Stimulated activated CD8-positive, alpha-beta memory T cell treated with anti-CD3 and anti-CD28 coated beads, Interleukin-4, amount 100 ng/mL, for 48 hours (primary cell): ENCODE results near the gene TGDS.
"Not testable (repeated sequence)": the region's sequence is repeated elsewhere in the genome, so short reads cannot be mapped to it uniquely, and the experiment has no call there.

Source experiments
- DNase-seq: peaks from one replicate; pipeline ENCODE4 v3.0.0-alpha.2; 2020

Gene TGDS

DNA sequence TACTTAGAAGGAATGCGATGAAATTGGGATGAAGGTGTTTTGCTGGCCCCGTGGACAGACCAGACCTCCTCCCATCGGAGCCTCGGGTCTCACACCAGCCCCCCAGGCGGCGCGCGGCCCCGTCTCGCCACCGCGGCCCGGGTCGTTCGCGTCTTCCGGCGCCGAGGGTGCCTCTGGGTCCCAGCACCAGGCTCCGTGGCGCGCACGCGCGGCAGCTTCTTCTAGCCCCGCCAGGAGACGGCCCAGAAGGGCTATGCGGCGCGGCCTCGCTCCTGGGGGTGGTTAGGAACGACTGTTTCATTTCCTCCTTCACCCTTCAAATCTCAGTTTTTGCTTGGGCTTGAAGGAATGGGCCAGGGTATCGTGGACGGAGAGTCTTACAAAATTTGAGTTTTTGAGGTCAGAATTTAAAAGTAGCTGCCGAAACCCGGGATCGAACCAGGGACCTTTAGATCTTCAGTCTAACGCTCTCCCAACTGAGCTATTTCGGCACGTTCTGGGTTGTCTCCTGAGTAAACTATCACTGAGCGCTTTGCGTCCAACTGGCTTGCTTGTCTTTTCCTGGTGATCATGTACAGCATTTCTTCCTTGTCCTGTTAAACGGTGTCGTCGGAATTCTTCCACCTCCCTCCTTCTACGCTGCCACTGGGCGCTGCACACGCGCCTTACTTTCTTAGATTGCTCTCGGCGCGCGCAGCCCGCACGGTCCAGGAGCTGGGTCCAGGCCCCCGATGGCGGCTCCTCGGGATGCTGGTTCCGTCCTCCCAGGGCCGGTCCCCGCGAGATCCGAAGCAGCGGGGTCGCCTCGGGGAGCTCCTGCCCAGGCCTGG is 46.5 kb downstream of the TGDS start:
- DNase-seq: peak; percentile 93

DNA sequence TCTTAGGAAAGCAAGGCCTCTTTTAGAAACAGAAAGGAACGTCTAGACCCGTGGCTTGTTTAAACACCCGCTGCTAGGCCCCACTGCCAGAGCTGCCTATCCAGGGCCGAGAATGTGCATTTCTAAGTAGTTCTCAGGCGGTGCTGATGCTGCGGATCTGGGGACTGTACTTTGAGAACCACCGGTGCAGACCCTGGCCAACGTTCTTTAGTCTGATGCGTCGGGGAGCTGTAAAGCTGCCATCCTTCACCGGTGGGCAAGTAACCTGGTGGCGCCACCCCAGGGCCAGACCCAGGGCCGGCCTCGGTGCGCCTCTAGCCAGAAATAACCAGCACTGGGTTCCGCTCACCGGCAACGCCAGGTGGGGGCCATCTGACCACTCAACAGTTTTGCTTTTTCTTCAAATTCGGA is 47.1 kb downstream of the TGDS start:
- DNase-seq: no peak

GRCh38 chr13:94548382-94548781 is 47.6 kb downstream of the TGDS start:
- no peak for DNase-seq

DNA sequence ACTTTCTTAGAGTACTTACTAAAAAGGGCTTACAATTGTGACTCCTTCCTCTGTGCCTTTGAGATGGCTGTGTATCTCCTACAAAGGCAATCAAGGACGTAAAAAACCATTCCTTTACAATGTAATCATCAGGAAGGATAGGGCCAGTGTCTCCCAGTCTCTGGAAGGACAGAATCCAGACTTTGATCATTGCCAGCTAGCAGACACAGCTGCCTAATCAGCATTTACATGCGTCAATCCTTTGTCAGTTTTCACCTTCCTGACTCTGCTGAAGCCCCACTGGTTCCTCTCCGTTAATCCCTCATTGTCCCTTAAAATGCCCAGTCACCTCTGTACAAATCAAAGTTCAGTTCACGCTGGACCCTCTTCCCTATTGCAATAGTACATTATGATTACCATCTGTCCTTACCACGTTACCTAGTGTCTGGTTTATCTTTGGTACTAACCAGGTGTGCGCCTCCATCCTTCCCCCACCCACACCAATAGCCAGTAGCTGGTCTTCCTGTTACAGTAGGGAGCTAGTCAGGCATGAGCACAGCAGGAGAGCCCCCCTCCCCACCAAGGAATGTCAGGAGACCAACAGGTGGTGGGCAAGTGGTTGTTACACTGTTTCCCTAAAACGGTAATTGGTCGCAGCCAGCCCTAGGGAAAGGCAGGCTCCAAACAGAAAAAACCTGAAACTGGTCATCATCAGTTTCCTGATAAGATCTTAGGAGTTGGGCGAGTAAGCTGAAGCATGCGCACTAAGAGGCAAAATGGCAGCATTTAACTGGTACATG is 49.7 kb downstream of the TGDS start:
- no peak for DNase-seq

GRCh38 chr13:94544922-94545321 is 51.0 kb downstream of the TGDS start:
- no peak for DNase-seq

- no peak for DNase-seq
Measured at GRCh38 chr13:94542917-94543316, 53.0 kb downstream of the TGDS start.

- DNase-seq: no peak
Measured at GRCh38 chr13:94537740-94538630, 58.0 kb downstream of the TGDS start.

DNA sequence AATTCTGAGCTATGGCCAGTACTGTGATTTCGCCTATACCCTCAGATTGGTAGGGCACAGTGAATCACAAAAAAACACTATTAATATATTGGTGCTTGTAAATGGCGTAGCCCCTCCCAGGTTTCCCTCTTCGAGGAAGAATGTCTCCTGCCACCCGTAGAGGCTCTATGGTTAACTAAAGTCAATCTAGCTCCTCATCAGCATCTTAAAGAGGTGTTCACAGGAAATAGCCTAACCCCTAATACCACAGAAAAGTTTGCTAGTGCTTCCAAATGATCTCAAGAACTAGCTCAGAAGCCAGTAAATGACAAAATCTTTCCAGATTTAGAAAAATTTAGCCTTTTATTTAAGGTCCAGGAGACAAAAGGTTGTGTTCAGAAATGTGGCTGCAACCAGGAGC is 60.2 kb downstream of the TGDS start:
- no peak for DNase-seq

DNA sequence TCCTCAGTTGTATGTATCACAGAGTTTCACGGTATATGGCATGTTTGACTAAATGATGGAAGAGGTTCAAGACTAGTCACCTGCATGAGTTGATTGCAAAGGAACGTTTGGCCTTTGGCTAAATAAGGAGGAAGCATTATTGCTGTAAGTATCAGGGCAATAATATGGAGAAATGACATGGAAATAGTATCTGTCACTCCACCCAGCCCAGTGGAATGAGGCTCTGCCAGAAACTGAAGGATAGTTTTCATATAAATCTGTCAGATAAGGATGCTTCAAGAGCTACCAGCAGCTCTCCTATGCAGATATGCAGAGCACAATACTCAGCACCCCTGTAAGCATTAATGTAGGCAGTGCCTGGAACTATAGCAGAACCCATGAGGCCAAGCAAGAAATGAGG is 60.7 kb downstream of the TGDS start:
- no peak for DNase-seq

DNA sequence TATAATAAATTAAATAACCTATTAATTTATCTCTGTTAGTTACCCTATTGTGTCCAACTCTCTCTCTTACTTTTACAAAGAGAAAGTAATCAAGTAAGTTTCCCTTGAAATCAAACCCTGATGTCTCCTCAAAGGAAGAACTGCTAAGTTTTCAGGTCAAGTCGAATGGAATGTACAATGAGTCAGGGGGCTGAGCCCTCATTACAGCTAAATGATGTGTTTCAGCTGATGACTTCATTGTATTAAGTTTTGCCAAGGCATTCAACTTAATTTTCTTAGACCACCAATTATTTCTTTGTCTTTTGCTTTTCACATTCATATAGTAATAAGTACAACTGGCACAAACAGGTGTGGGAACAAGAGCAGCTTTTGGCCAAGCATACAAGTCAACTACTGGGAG is 61.8 kb downstream of the TGDS start:
- DNase-seq: no peak

- not testable (repeated sequence) for DNase-seq
Measured at GRCh38 chr13:94532278-94532677, 63.7 kb downstream of the TGDS start.

DNA sequence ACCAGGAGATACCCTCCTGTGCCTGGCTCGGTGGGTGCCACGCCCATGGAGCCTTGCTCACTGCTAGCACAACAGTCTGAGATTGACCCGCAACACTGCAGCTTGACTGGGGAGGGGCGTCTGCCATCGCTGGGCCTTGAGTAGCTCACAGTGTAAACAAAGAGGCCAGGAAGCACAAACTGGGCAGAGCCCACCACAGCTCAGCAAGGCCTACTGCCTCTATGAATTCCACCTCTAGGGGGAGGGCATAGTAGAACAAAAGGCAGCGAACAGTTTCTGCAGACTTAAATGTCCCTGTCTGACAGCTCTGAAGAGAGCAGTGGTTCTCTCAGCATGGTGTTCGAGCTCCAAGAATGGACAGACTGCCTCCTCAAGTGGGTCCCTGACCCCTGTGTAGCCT is 69.0 kb downstream of the TGDS start:
- not testable (repeated sequence) for DNase-seq

GRCh38 chr13:94525781-94526180 is 70.2 kb downstream of the TGDS start:
- DNase-seq: no peak

DNA sequence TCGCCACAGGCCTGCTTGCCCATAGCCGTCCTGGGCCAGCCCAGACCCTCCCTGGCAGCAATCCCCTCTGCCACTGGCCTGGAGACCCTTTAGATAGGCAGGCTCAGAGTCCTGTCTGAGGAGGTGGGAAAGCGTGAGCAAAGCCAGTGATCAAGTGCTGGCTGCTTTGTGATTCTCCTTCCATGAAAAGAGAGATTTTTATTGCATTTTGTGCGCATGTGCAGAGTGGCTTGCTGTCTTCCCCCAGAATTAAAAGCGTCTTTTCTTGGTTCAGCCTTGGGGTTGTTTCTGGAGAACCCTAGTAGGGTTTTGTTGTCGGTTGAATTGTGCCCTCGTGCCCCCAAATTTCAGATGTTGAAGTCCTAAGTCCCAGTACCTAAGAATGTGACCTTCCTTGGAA is 71.5 kb downstream of the TGDS start:
- DNase-seq: no peak
